ENCODE results near the gene UBR1. TPM values are rescaled to one million over a fixed set of nuclear protein-coding genes. Genes with fewer than 3 reads are reported as not detected.

UBR1 gene
- total and polyA plus RNA-seq, 2 donors (not counting 3 experiments of a cell fraction or from before 2014, with no cell fraction given), result 5.3 to 26.9 TPM

DNA sequence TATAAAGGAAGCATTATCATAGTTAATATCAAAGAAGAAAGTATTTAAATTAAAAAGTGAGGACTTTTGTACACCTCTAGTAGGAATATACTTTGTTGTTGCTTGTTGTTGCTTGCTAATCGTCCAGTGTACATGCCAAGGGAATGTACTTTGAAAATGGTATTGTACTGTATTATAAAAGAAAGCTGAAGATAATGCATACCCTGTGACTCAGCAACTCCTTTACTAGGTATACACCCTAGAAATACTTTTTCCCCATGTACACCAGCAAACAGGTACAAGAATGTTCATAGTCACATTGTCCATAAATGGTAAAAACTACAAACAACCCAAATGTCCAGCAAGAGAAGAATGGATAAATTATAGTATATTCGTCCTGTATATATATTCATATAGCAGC, 197.3 kb downstream of the UBR1 start:
- no TSS peak for BruUV-seq (replicated peaks)
- no peak for FAIRE-seq
- no peaks in the 10 kb centered on the region for H3K79me2 ChIP-seq (ENCODE audit: control insufficient read depth, insufficient read depth, low read length)

More for the DNA sequence above, 197.3 kb downstream of the UBR1 start:
- Histone ChIP-seq H3K27ac (ENCODE audit: insufficient read depth, low read depth, low read length) (no peak overlapping the region), H3K27me3 (ENCODE audit: control insufficient read depth in 2 of 2, insufficient read depth in 2 of 2, low read length in 2 of 2) (no peaks in the 10 kb centered on the region), H2AFZ (ENCODE audit: low read depth, low read length) (no peak overlapping the region), H3K36me3 (ENCODE audit: control insufficient read depth in 2 of 2, extremely low read depth in 1 of 2, insufficient read depth in 2 of 2, low read length in 2 of 2) (no peaks in the 10 kb centered on the region), H3K9ac (replicated peaks; ENCODE audit: extremely low read depth, insufficient read depth, low read length) (no peak overlapping the region), H3K4me3 (replicated peaks in 1 of 3; ENCODE audit: insufficient read depth in 1 of 3, low read depth in 1 of 3, low read length in 3 of 3) (no peak overlapping the region), H3K9me1 (replicated peaks; ENCODE audit: control insufficient read depth, extremely low read depth, insufficient read depth, low read length) (no peaks in the 10 kb centered on the region), H3K9me3 (replicated peaks; ENCODE audit: control insufficient read depth, insufficient read depth, low read length) (no peaks in the 10 kb centered on the region), H3K4me2 (ENCODE audit: insufficient read depth, low read length) (no peak overlapping the region), H3K4me1 (ENCODE audit: control insufficient read depth, extremely low read depth, insufficient read depth, low read length) (no peaks in the 10 kb centered on the region), H4K20me1 (replicated peaks; ENCODE audit: control insufficient read depth, extremely low read depth, insufficient read depth, low read length) (no peaks in the 10 kb centered on the region)
- ChIA-PET CTCF (interaction anchor here (1.3 to 2.4 kb wide), 3 partner anchors 9 to 72 kb away, joined by 3 to 9 read pairs (median 9); no protein-coding TSS in a partner anchor), POLR2A (interaction anchor here (0.5 kb wide), 1 partner anchor 202 kb away, joined by 4 read pairs; no protein-coding TSS in a partner anchor)
- TF ChIP-seq EZH2 (IDR thresholded peaks at IDR 0.05; ENCODE audit: borderline replicate concordance, low read depth, low read length, severe bottlenecking) (no peak), POLR2AphosphoS5 (IDR thresholded peaks at IDR 0.05; ENCODE audit: insufficient read depth, low read depth, low read length) (no peak), GATA2 (IDR thresholded peaks at IDR 0.05; ENCODE audit: insufficient read depth, insufficient read length, low read depth, low read length) (no peak), POLR2A (IDR thresholded peaks at IDR 0.05; ENCODE audit: low read depth, low read length) (no peak), MYC (IDR thresholded peaks at IDR 0.05; ENCODE audit: low read depth, low read length) (no peak), JUN (IDR thresholded peaks at IDR 0.05; ENCODE audit: borderline replicate concordance, insufficient read depth, insufficient read length, low read depth) (no peak), FOS (IDR thresholded peaks at IDR 0.05; ENCODE audit: borderline replicate concordance, insufficient read depth, low read length) (no peak)
- TF ChIP-seq, protein P1, sequence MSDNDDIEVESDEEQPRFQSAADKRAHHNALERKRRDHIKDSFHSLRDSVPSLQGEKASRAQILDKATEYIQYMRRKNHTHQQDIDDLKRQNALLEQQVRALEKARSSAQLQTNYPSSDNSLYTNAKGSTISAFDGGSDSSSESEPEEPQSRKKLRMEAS (IDR thresholded peaks at IDR 0.05; ENCODE audit: insufficient read depth, insufficient read length), result no peak
- TF ChIP-seq, protein P2, sequence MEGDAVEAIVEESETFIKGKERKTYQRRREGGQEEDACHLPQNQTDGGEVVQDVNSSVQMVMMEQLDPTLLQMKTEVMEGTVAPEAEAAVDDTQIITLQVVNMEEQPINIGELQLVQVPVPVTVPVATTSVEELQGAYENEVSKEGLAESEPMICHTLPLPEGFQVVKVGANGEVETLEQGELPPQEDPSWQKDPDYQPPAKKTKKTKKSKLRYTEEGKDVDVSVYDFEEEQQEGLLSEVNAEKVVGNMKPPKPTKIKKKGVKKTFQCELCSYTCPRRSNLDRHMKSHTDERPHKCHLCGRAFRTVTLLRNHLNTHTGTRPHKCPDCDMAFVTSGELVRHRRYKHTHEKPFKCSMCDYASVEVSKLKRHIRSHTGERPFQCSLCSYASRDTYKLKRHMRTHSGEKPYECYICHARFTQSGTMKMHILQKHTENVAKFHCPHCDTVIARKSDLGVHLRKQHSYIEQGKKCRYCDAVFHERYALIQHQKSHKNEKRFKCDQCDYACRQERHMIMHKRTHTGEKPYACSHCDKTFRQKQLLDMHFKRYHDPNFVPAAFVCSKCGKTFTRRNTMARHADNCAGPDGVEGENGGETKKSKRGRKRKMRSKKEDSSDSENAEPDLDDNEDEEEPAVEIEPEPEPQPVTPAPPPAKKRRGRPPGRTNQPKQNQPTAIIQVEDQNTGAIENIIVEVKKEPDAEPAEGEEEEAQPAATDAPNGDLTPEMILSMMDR (IDR thresholded peaks at IDR 0.05; ENCODE audit: extremely low read depth in 1 of 2, insufficient read depth in 1 of 2, low read depth in 1 of 2, low read length in 2 of 2), result no peak
- no peak for DNase-seq (ENCODE audit: low read depth, low spot score)
- intact Hi-C loops (cut with micrococcal nuclease) (no loop called here), dilution Hi-C loops (cut with MboI; ENCODE audit: extremely low pct_ligation_motif_present, low sequenced_read_pairs) (no loop called here)
